ENCODE data around the gene USP16. TPM values are rescaled to one million over a fixed set of nuclear protein-coding genes. Genes with fewer than 3 reads are reported as not detected.

Gene USP16
- total RNA-seq, 1 experiment from 2014 or later: 24.1 TPM

GRCh38 chr21:29064850-29065481 lies 40.5 kb downstream of the USP16 start:
- Histone ChIP-seq H3K27ac (ENCODE audit: low read length) (no peak overlapping the region), H4K20me1 (ENCODE audit: low read length) (peaks cover 4% of the 10 kb centered on the region; the same call in 1 of the 2 replicates), H3K9me3 (ENCODE audit: low read length) (no peaks in the 10 kb centered on the region), H3K4me1 (ENCODE audit: insufficient read depth, low read length) (no peaks in the 10 kb centered on the region), H3K4me2 (ENCODE audit: low read length) (no peak overlapping the region), H3K9ac (ENCODE audit: low read length) (no peak overlapping the region), H2AFZ (ENCODE audit: low read length) (no peak overlapping the region), H3K4me3 (ENCODE audit: low read length) (no peak overlapping the region), H3F3A (ENCODE audit: low read length, unreplicated experiment) (peaks cover 12% of the 10 kb centered on the region), H3K79me2 (ENCODE audit: low read length) (peaks cover 32% of the 10 kb centered on the region), H3K36me3 (ENCODE audit: low read depth, low read length) (peaks cover 88% of the 10 kb centered on the region), H3K27me3 (ENCODE audit: low read length) (no peaks in the 10 kb centered on the region), H3K9me2 (replicated peaks; ENCODE audit: low read length) (no peaks in the 10 kb centered on the region)
- no peak for ATAC-seq
- DNase-seq: no peak
- CTCF ChIA-PET: no interaction called here
- POLR2A ChIA-PET (ENCODE audit: unreplicated experiment): no interaction called here
- intact Hi-C loops (cut with micrococcal nuclease): no loop called here
- TF ChIP-seq CTCF (conservative IDR thresholded peaks at IDR 0.05; ENCODE audit: low read depth, low read length) (no peak), EZH2phosphoT487 (IDR thresholded peaks at IDR 0.05; ENCODE audit: borderline replicate concordance, low read length) (no peak), EZH2 (IDR thresholded peaks at IDR 0.05; ENCODE audit: low read length, unreplicated experiment) (no peak)
- no TSS peak for BruUV-seq (replicated peaks)

GRCh38 chr21:29072873-29073221 lies 48.4 kb downstream of the USP16 start:
- CTCF ChIA-PET: no interaction called here

More at GRCh38 chr21:29072873-29073221, 48.4 kb downstream of the USP16 start:
- POLR2A ChIA-PET (ENCODE audit: unreplicated experiment): no interaction called here
- Histone ChIP-seq H4K20me1 (ENCODE audit: low read length) (peaks cover 33% of the 10 kb centered on the region), H3K9me3 (ENCODE audit: low read length) (no peaks in the 10 kb centered on the region), H3K36me3 (ENCODE audit: low read depth, low read length) (peaks cover 27% of the 10 kb centered on the region), H3K79me2 (ENCODE audit: low read length) (peaks cover 59% of the 10 kb centered on the region), H3K27ac (ENCODE audit: low read length) (peak overlapping the region; percentile 60), H3K4me1 (ENCODE audit: insufficient read depth, low read length) (peaks cover 42% of the 10 kb centered on the region), H3K9me2 (replicated peaks; ENCODE audit: low read length) (no peaks in the 10 kb centered on the region), H3K27me3 (ENCODE audit: low read length) (no peaks in the 10 kb centered on the region), H3F3A (ENCODE audit: low read length, unreplicated experiment) (peaks cover 7% of the 10 kb centered on the region), H3K9ac (ENCODE audit: low read length) (peak overlapping the region; percentile 97), H2AFZ (ENCODE audit: low read length) (peak overlapping the region; percentile 65), H3K4me3 (ENCODE audit: low read length) (peak overlapping the region; percentile 86), H3K4me2 (ENCODE audit: low read length) (peak overlapping the region; percentile 93)
- no TSS peak for BruUV-seq (replicated peaks)
- DNase-seq: peak; percentile 14
- intact Hi-C loops (cut with micrococcal nuclease): loop anchor here (2.0 kb wide), 1 partner anchor 48 kb away; the partner anchor contains the start of gene USP16
- ATAC-seq: no peak
- TF ChIP-seq CTCF (conservative IDR thresholded peaks at IDR 0.05; ENCODE audit: low read depth, low read length) (no peak), EZH2phosphoT487 (IDR thresholded peaks at IDR 0.05; ENCODE audit: borderline replicate concordance, low read length) (no peak), EZH2 (IDR thresholded peaks at IDR 0.05; ENCODE audit: low read length, unreplicated experiment) (no peak)
